Astrocyte of the spinal cord (primary cell): ENCODE measurements around the gene WFIKKN1.

ENCODE experiments used
- DNase-seq: peaks from one replicate; pipeline ENCODE4 v3.0.0; 2011; ENCODE audit warnings: low read depth, low spot score
- H3K4me3 ChIP-seq: 2 replicates; pipeline ENCODE4 v1.5.1; 2011; ENCODE audit warnings: low read depth, mild to moderate bottlenecking, low read length, moderate library complexity
- CTCF ChIP-seq: IDR thresholded peaks from 2 replicates; pipeline ENCODE4 v1.5.1; 2012; ENCODE audit warnings: low read depth, mild to moderate bottlenecking, low read length, inconsistent platforms
- in situ Hi-C: cut with HindIII; loops from 2 replicates; pipeline ENCODE4 v1.10.0; 2017; ENCODE audit warnings: low sequenced_read_pairs

WFIKKN1 gene

GRCh38 chr16:616733-617586 lies 13.8 kb upstream of the WFIKKN1 start:
- DNase-seq = no peak
- no peak overlapping the region for H3K4me3 ChIP-seq
- TF ChIP-seq CTCF = no peak
- in situ Hi-C loops = no loop called here

- no peak for TF ChIP-seq CTCF
- no peak for DNase-seq
- in situ Hi-C loops = no loop called here
- no peak overlapping the region for H3K4me3 ChIP-seq
Observed at GRCh38 chr16:617855-618254, 12.9 kb upstream of the WFIKKN1 start.

- H3K4me3 ChIP-seq = no peak overlapping the region
- TF ChIP-seq CTCF = no peak
- no peak for DNase-seq
- in situ Hi-C loops = no loop called here
Observed at GRCh38 chr16:619476-620100, 11.2 kb upstream of the WFIKKN1 start.

- in situ Hi-C loops = no loop called here
- no peak overlapping the region for H3K4me3 ChIP-seq
- no peak for TF ChIP-seq CTCF
- no peak for DNase-seq
Observed at GRCh38 chr16:620700-621525, 9.9 kb upstream of the WFIKKN1 start.

- TF ChIP-seq CTCF = no peak
- no peak for DNase-seq
- in situ Hi-C loops = no loop called here
- no peak overlapping the region for H3K4me3 ChIP-seq
Observed at GRCh38 chr16:621526-622105, 9.2 kb upstream of the WFIKKN1 start.

GRCh38 chr16:622920-623280 lies 7.9 kb upstream of the WFIKKN1 start:
- no peak for DNase-seq
- TF ChIP-seq CTCF = no peak
- no peak overlapping the region for H3K4me3 ChIP-seq
- in situ Hi-C loops = no loop called here
